LNCaP clone FGC (cell line): Measurements from ENCODE around the gene RNASE4.

ENCODE experiments used
- DNase-seq: peaks from one replicate; pipeline ENCODE4 v3.0.0-alpha.2; 2011; ENCODE audit warnings: low read depth
- H3K4me3 ChIP-seq: 2 replicates; pipeline ENCODE4 v1.5.1; 2011; ENCODE audit warnings: mild to moderate bottlenecking, low read depth, low read length, control low read depth
- CTCF ChIP-seq: IDR thresholded peaks from 2 replicates; pipeline ENCODE4 v1.5.1; 2012; ENCODE audit warnings: mild to moderate bottlenecking; ENCODE audit not compliant: control insufficient read depth, insufficient read depth; ENCODE audit errors: extremely low read depth

RNASE4 gene

GRCh38 chr14:20743556-20743955 lies 59.2 kb downstream of the RNASE4 start:
- no peak for TF ChIP-seq CTCF
- peak; percentile 52 for DNase-seq
- H3K4me3 ChIP-seq: no peak overlapping the region

DNA sequence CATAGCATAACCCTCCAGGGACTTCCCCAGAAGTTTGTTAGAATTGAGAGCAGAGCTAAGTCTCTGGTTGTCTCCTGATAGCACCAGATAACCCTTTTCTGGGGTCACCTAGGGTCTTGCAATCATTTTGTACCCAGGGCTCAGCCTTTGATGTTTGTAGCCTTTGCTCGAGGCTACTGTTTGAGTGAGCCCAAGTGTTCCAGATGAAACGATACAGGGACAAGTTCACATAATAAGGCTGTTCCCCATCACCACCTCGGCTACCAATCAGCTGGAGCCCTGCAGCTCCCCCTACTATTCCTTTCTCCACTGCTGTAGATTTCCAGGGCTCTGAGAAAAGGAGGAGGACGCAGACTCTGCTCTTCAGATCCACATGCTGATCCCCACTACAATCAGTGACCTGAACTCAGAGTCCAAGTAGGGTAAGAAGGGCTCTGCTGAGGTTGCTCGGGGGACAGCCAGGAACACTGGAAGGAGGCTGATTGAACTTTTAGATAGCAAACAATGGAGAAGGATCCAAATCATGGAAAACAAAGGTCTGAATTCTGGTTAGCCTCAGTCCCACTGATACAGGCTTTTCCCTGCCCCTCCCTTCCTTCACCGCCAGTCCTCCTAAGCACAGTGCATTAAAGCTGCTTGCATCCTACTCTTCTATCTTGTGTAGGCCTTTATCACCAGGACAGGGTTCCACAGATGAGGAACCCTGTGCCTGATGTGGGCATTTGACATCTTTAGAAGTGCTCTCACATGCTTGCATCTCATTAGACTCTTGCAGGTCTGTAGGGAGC lies 61.4 kb downstream of the RNASE4 start, which contains the start of gene EDDM3A:
Gene EDDM3A, plus strand, starts transcription at position 317 of the 788 bp plus-strand sequence. CDS start 1,694 bp downstream, outside the sequence.
- DNase-seq: no peak
- no peak within 1 kb of the TSS for H3K4me3 ChIP-seq

DNA sequence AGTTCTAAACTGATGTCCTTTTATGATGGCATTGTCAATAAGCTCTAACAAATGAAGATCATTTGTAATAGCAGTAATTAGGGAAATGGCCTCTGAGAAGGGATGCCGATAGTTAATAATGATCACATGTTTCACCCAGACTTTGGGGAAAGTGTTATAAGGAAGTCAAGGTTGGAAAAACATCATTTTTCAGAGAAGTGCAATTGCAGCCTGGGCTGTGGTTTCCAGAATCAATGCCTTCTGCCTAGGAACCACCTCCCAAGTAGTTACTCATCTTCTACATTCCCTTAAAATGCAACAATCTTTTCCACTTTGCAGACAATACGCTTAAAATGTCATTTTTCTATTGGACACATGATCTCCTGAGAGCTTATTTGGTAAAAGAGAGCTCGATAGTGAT lies 62.2 kb downstream of the RNASE4 start:
- no peak for TF ChIP-seq CTCF
- no peak for DNase-seq
- no peak overlapping the region for H3K4me3 ChIP-seq

More for the DNA sequence above, 61.4 kb downstream of the RNASE4 start, which contains the start of gene EDDM3A:
- no peak for TF ChIP-seq CTCF

DNA sequence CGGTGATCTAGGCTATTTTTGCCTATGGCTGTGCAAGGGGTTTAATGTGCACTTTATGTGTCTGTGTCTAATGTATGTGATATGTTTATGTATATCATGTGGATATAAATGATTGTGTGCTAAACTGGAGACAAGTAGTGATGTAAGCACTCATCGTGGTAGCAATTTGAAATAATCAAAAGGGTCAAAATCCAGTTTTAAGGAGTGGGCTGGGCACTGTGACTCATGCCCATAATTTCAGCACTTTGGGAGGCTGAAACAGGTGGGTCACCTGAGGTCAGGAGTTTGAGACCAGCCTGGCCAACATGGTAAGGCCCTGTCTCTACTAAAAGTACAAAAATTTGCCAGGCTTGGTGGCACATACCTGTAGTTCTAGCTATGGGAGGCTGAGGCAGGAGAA lies 64.1 kb downstream of the RNASE4 start:
- TF ChIP-seq CTCF: no peak
- no peak for DNase-seq
- no peak overlapping the region for H3K4me3 ChIP-seq

GRCh38 chr14:20750194-20750593 lies 65.8 kb downstream of the RNASE4 start:
- no peak for DNase-seq
- H3K4me3 ChIP-seq: no peak overlapping the region
- no peak for TF ChIP-seq CTCF
